MM.1S (cell line): Measurements from ENCODE around the gene ST8SIA2.
A peak's percentile ranks its signal among the peaks of the same experiment; 100 is the strongest.

Experiments used
- DNase-seq: peaks from one replicate; pipeline ENCODE4 v3.0.0-alpha.2; 2015
- H2AFZ ChIP-seq: fragments of 300-600 bp; sonication (generic); 2 replicates; pipeline ENCODE4 v1.6.0; 2016; ENCODE audit warnings: antibody characterized with exemption, low read length
- H3F3A ChIP-seq: fragments of 300-600 bp; sonication (generic); 2 replicates; pipeline ENCODE4 v1.6.1; 2016; ENCODE audit warnings: mild to moderate bottlenecking, antibody characterized with exemption, low read length, moderate library complexity, mixed read lengths; ENCODE audit not compliant: insufficient read depth
- H3K27ac ChIP-seq: fragments of 300-600 bp; sonication (generic); 2 replicates; pipeline ENCODE4 v1.5.1; 2016; ENCODE audit warnings: mild to moderate bottlenecking, low read length
- H3K27me3 ChIP-seq: fragments of 300-600 bp; sonication (generic); replicated peaks from 2 replicates; pipeline ENCODE4 v1.6.0; 2016; ENCODE audit warnings: low read length; ENCODE audit not compliant: insufficient read depth
- H3K36me3 ChIP-seq: fragments of 300-600 bp; sonication (generic); replicated peaks from 2 replicates; pipeline ENCODE4 v1.6.1; 2016; ENCODE audit warnings: mild to moderate bottlenecking, low read length, mixed read lengths; ENCODE audit not compliant: insufficient read depth
- H3K4me1 ChIP-seq: fragments of 300-600 bp; sonication (generic); 2 replicates; pipeline ENCODE4 v1.6.1; 2016; ENCODE audit warnings: low read length, mixed read lengths
- H3K4me2 ChIP-seq: fragments of 300-600 bp; sonication (generic); 2 replicates; pipeline ENCODE4 v1.6.0; 2016; ENCODE audit warnings: low read depth, low read length
- H3K4me3 ChIP-seq: fragments of 300-600 bp; sonication (generic); 2 replicates; pipeline ENCODE4 v1.5.1; 2016; ENCODE audit warnings: low read length, mixed read lengths
- H3K79me2 ChIP-seq: fragments of 300-600 bp; sonication (generic); 2 replicates; pipeline ENCODE4 v1.6.1; 2016; ENCODE audit warnings: mixed run types, low read length, mixed read lengths
- H3K9ac ChIP-seq: fragments of 300-600 bp; sonication (generic); 2 replicates; pipeline ENCODE4 v1.6.1; 2016; ENCODE audit warnings: low read length, mixed read lengths
- H3K9me2 ChIP-seq: fragments of 300-600 bp; sonication (generic); replicated peaks from 2 replicates; pipeline ENCODE4 v1.6.1; 2016; ENCODE audit warnings: mild to moderate bottlenecking, low read length, mixed read lengths; ENCODE audit not compliant: insufficient read depth
- H3K9me3 ChIP-seq: fragments of 300-600 bp; sonication (generic); replicated peaks from 2 replicates; pipeline ENCODE4 v1.6.1; 2016; ENCODE audit warnings: mild to moderate bottlenecking, low read length, mixed read lengths; ENCODE audit not compliant: insufficient read depth
- H4K20me1 ChIP-seq: fragments of 300-600 bp; sonication (generic); 2 replicates; pipeline ENCODE4 v1.6.1; 2016; ENCODE audit warnings: mild to moderate bottlenecking, low read length, moderate library complexity, mixed read lengths; ENCODE audit not compliant: insufficient read depth
- EZH2 ChIP-seq: fragments of 300-600 bp; sonication (generic); optimal IDR thresholded peaks from 2 replicates; pipeline ENCODE3; 2017; ENCODE audit warnings: low read depth, mild to moderate bottlenecking, antibody characterized with exemption, low read length, mixed read lengths
- EZH2phosphoT487 ChIP-seq: fragments of 300-600 bp; sonication (generic); IDR thresholded peaks from 2 replicates; pipeline ENCODE4 v1.6.1; 2018; ENCODE audit warnings: antibody characterized with exemption, low read length
- TF ChIP-seq, protein P1 (sequence below): fragments of 300-600 bp; sonication (generic); IDR thresholded peaks from 2 replicates; pipeline ENCODE4 v1.5.1; 2016; ENCODE audit warnings: antibody characterized with exemption, low read length, mixed read lengths

The ST8SIA2 gene

DNA sequence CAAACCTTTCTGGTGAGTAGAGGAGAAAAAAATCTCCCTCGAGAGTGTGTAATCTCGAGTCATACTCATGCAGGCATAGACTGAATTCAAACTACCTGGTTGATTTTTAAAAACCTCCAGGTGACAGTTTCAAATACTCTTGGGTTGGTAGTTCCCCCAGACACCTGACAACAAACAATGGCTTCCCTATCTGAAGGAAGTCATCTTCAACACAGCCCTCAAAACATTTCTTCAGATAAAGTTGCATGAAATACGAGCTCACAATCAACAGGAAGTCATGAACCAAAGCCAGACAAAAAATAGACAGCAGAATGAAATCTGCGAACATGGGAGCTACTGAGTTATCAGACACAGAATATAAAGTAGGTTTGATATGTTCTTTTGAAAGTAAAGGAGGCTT lies 112.8 kb downstream of the ST8SIA2 start:
- Histone ChIP-seq H3K4me2 (peak overlapping the region; percentile 44), H3K27me3 (no peaks in the 10 kb centered on the region), H3K9me2 (no peaks in the 10 kb centered on the region), H3K36me3 (no peaks in the 10 kb centered on the region), H3K27ac (peak overlapping the region; percentile 47; the same call in 1 of the 2 replicates), H3F3A (0 out of 2 replicates have a peak, but pooled peaks cover 3% of the 10 kb centered on the region), H3K4me1 (0 out of 2 replicates have a peak, but pooled peaks cover 4% of the 10 kb centered on the region), H3K9me3 (no peaks in the 10 kb centered on the region), H3K4me3 (no peak overlapping the region; the same call in 1 of the 2 replicates), H3K79me2 (no peaks in the 10 kb centered on the region), H2AFZ (peak overlapping the region; percentile 31; the same call in 1 of the 2 replicates), H3K9ac (peak overlapping the region; percentile 11; the same call in 1 of the 2 replicates), H4K20me1 (no peaks in the 10 kb centered on the region)
- peak; percentile 70 for DNase-seq
- TF ChIP-seq, protein P1, sequence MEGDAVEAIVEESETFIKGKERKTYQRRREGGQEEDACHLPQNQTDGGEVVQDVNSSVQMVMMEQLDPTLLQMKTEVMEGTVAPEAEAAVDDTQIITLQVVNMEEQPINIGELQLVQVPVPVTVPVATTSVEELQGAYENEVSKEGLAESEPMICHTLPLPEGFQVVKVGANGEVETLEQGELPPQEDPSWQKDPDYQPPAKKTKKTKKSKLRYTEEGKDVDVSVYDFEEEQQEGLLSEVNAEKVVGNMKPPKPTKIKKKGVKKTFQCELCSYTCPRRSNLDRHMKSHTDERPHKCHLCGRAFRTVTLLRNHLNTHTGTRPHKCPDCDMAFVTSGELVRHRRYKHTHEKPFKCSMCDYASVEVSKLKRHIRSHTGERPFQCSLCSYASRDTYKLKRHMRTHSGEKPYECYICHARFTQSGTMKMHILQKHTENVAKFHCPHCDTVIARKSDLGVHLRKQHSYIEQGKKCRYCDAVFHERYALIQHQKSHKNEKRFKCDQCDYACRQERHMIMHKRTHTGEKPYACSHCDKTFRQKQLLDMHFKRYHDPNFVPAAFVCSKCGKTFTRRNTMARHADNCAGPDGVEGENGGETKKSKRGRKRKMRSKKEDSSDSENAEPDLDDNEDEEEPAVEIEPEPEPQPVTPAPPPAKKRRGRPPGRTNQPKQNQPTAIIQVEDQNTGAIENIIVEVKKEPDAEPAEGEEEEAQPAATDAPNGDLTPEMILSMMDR: no peak
- no peak for TF ChIP-seq EZH2phosphoT487
- no peak for TF ChIP-seq EZH2

DNA sequence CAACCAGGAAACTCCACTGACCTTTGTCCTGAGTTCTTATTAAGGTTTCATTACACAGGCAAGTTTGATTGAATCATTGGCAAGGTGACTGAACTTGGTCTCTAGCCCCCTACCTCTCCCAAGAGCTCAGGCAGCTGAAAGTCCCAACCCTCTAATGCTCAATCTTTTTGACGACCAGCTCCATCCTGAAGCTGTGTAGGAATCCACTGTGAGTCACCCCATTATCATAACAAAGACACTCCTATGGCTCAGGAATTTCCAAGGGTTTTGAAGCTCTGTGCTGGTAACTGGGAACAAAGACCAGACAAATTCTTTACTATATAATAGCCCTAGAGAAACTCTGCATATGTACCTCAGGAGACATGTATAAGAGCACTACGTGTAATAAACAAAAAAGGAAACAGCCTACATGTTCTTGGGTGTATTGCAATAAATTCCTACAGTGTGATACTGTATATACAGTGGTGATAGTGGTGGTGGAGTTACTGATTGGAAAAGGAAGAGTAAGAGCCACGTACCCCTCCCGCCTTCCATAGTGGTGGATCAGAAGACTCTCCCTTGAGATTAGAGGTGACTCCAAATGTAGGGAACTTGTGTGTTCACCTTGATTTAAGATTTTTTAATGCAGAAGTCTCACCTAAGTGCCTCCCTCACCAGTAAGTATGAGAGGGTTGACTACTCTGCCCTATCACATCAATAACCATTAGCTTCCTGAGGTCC lies 116.6 kb downstream of the ST8SIA2 start:
- no peaks in the 10 kb centered on the region for H3K27me3 ChIP-seq
- 0 out of 2 replicates have a peak, but pooled peaks cover 4% of the 10 kb centered on the region for H3K4me1 ChIP-seq
- no peaks in the 10 kb centered on the region for H3K9me2 ChIP-seq
- no peaks in the 10 kb centered on the region for H3K9me3 ChIP-seq
- H3K79me2 ChIP-seq: no peaks in the 10 kb centered on the region
- H3K4me2 ChIP-seq: no peak overlapping the region
- H3F3A ChIP-seq: 0 out of 2 replicates have a peak, but pooled peaks cover 3% of the 10 kb centered on the region
- no peak overlapping the region for H3K27ac ChIP-seq
- TF ChIP-seq EZH2phosphoT487: no peak
- H3K9ac ChIP-seq: no peak overlapping the region
- H3K4me3 ChIP-seq: no peak overlapping the region
- no peak for DNase-seq
- no peaks in the 10 kb centered on the region for H4K20me1 ChIP-seq
- no peak overlapping the region for H2AFZ ChIP-seq
- H3K36me3 ChIP-seq: no peaks in the 10 kb centered on the region
